D721Med (cell line): Measurements from ENCODE around the gene SLC25A39.

Source experiments
- DNase-seq: peaks from one replicate; pipeline ENCODE4 v3.0.0; 2011; ENCODE audit warnings: low spot score; ENCODE audit not compliant: insufficient read length
- FAIRE-seq: peaks from 2 replicates; lab custom pipeline; 2011; peaks lifted over from hg19 to GRCh38; lab: Jason Lieb, UNC
- CTCF ChIP-seq: IDR thresholded peaks from 2 replicates; pipeline ENCODE4 v1.5.1; 2012; ENCODE audit warnings: mild to moderate bottlenecking, control low read depth; ENCODE audit not compliant: insufficient read depth; ENCODE audit errors: missing control alignments

Gene SLC25A39

DNA sequence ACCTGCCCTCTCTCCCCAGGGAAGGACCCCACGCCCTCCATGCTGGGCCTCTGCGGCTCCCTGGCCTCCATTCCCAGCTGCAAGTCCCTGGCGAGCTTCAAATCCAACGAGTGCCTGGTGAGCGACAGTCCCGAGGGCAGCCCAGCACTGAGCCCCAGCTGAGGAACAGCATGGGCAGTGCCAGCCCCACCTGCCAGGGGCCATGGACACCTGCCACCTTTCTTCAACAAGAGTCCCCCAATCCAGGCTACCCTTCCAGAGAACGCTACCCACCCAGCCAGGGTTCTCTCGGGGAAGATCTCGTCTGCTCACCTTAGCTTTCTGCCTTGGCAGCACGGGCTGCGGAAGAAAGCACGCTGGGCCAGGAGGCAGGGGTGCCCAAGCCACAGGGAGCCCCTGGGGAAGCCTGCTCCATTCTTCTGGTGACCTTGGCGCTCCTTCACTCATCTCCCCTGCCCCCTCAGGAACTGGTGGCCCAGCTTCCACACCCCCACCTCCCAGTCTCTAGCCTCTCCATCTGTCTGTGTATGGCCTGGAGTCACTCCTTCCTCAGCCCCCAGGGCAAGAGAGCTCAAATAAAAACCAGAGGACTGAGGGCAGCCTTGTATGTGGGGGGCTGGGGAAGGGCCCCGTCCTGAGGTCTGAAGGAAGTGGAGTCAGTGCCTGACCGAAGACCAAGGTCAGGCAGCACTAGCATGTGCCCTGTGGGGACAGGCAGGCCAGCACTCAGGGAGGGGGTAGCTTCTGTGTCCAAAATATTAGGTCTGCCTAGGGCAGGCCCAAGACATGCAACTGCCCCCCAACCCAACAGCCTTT lies 6.3 kb downstream of the SLC25A39 start:
- FAIRE-seq (no peak), DNase-seq (no peak)
- no peak for TF ChIP-seq CTCF

- FAIRE-seq: no peak
- TF ChIP-seq CTCF: no peak
- DNase-seq: no peak
These were observed 7.1 kb downstream of the SLC25A39 start for GRCh38 chr17:44317545-44317944.

DNA sequence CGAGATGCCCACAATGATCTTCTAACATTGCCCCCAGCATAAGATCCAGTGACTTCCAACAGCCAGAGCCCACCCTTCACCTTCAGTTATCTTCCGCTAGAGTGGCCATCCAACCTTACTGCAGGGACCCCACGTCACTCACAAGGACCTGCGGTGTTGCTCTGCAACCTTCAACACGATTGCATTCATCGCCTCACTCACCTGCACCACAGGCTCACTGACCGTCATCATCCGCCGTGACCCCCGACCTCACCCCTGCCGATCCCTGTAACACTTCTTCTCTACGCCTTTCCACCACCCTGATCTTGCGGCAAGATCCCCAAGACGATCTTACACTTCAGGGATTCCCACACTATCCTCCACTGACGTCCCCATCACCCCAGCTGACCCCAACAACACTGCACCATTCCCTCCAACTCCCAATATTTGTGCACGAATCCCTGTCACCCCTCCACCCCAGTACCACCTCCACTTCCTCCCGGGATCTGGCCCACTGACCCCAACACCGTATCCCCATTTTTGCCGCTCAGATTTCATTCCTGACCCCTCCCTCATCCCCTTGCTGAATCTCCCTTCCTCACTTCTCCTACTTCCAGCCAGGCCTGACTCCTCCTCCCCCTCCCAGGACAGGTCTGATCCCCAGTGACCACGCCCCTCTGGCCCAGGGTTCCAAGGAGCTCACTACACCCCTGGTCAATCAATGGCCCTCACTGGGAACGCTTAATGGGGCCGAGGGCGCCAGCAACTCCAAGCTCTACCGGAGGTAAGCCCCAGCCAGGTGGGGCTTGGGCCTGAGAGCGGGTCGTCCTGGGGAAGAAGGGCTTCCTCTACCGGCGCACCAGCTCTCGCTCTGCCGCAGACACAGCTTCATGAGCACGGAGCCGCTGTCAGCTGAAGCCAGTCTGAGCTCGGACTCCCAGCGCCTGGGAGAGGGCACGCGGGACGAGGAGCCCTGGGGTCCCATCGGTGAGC lies 8.6 kb downstream of the SLC25A39 start:
- DNase-seq: no peak
- no peak for FAIRE-seq
- no peak for TF ChIP-seq CTCF

GRCh38 chr17:44314869-44315661 lies 9.6 kb downstream of the SLC25A39 start:
- no peak for FAIRE-seq
- DNase-seq: no peak
- TF ChIP-seq CTCF: no peak

- no peak for TF ChIP-seq CTCF
- FAIRE-seq (no peak), DNase-seq (no peak)
These were observed 10.1 kb downstream of the SLC25A39 start for GRCh38 chr17:44314524-44314868.

DNA sequence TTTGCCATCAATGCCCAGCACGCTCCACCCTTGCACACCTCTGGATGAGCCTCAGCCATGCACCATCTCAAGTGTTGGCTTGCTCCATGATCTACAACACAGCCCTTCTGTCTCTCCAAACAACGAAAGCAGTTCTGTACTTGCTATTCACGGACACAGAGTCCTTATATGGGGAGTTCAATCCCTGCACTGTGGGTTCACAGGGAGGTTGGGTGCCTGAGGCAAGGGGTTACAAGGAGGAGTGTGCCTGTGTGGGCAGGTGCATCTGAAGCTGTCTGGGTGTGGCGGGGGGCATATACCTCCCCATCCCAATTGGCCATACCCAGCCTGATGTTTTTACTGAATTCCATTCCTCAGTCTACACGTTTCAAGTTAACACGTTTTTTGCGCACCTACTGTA lies 10.6 kb downstream of the SLC25A39 start:
- TF ChIP-seq CTCF: no peak
- DNase-seq: no peak
- no peak for FAIRE-seq
